ENCODE results near the gene CRY2.

DNA sequence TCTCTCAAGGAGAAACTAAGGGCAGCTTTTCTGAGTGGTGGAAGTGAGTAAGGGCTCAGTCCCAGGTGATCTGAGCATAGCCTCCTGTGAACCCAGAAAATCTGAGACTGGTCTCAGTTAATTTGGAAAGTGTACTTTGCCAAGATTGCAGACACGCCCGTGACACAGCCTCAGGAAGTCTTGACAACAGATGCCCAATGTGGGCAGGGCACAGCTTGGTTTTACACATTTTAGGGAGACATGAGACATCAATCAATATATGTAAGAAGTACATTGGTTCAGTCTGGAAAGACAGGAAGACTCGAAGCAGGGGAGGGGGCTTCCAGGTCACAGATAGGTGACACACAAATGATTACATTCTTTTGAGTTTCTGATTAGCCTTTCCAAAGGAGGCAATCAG, 13.5 kb upstream of the CRY2 start:
- TF ChIP-seq, protein P1, sequence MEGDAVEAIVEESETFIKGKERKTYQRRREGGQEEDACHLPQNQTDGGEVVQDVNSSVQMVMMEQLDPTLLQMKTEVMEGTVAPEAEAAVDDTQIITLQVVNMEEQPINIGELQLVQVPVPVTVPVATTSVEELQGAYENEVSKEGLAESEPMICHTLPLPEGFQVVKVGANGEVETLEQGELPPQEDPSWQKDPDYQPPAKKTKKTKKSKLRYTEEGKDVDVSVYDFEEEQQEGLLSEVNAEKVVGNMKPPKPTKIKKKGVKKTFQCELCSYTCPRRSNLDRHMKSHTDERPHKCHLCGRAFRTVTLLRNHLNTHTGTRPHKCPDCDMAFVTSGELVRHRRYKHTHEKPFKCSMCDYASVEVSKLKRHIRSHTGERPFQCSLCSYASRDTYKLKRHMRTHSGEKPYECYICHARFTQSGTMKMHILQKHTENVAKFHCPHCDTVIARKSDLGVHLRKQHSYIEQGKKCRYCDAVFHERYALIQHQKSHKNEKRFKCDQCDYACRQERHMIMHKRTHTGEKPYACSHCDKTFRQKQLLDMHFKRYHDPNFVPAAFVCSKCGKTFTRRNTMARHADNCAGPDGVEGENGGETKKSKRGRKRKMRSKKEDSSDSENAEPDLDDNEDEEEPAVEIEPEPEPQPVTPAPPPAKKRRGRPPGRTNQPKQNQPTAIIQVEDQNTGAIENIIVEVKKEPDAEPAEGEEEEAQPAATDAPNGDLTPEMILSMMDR (IDR thresholded peaks at IDR 0.05), result no peak
- no peak for TF ChIP-seq POLR2A (IDR thresholded peaks at IDR 0.05)
